HG02884 (cell line): ENCODE data around the gene CST9L.

Experiments
- ATAC-seq: cut with Tn5 transposase; IDR thresholded peaks from one replicate; pipeline ENCODE4 v1.9.1; 2021; ENCODE audit warnings: mild to moderate bottlenecking, moderate library complexity; ENCODE audit not compliant: unreplicated experiment

CST9L gene

GRCh38 chr20:23514848-23515247 is 53.4 kb downstream of the CST9L start:
- ATAC-seq, result no peak
